Prostate gland (tissue), 2 donors: Measurements from ENCODE around the gene POLA1. TPM values are rescaled to one million over a fixed set of nuclear protein-coding genes. Genes with fewer than 3 reads are reported as not detected.

Experiments used
- DNase-seq: peaks from one replicate; pipeline ENCODE4 v3.0.0-alpha.2; 2019; ENCODE audit warnings: low spot score
- H3K27ac ChIP-seq, 2 donors: fragments of 200-600 bp; sonication (generic); 2 replicates each; pipeline ENCODE4 v1.5.1; 2017 to 2019
- H3K27me3 ChIP-seq: fragments of 200-600 bp; sonication (generic); replicated peaks from 2 replicates; pipeline ENCODE4 v1.5.1; 2019; ENCODE audit not compliant: insufficient read depth
- H3K36me3 ChIP-seq, 2 donors: fragments of 200-600 bp; sonication (generic); 1 replicate in 1 of 2; 2 replicates in 1 of 2; pipeline versions ENCODE4 v1.5.1 to v1.8.1; 2017 to 2019
- H3K4me1 ChIP-seq: fragments of 200-600 bp; sonication (generic); replicated peaks from 2 replicates; pipeline ENCODE4 v1.5.1; 2019
- H3K4me3 ChIP-seq, 2 donors: fragments of 200-600 bp; sonication (generic); 2 replicates each; pipeline ENCODE4 v1.5.1; 2017 to 2019
- H3K9me3 ChIP-seq: fragments of 200-600 bp; sonication (generic); 2 replicates; pipeline ENCODE4 v1.5.1; 2017
- CTCF ChIP-seq, 4 experiments: fragments of 200-600 bp in 2 of 4; fragments of 450-650 bp in 2 of 4; sonication (generic) in 2 of 4; IDR thresholded peaks; 1 replicate in 3 of 4; 2 replicates in 1 of 4; pipeline ENCODE4 v1.5.1; 2016 to 2019; ENCODE audit warnings: antibody characterized with exemption in 4 of 4, mild to moderate bottlenecking in 2 of 4, moderate library complexity in 2 of 4
- POLR2A ChIP-seq: fragments of 450-650 bp; IDR thresholded peaks from one replicate; pipeline ENCODE4 v1.6.1; 2016; ENCODE audit warnings: antibody characterized with exemption, mild to moderate bottlenecking
- POLR2AphosphoS5 ChIP-seq: sonication (generic); formaldehyde crosslinking; IDR thresholded peaks from one replicate; pipeline ENCODE4 v1.6.1; 2017; ENCODE audit warnings: antibody characterized with exemption
- WGBS: methylation state at CpG from one replicate; pipeline ENCODE4 v1.1.5; 2018; 5-methylcytosine and 5-hydroxymethylcytosine counted together
- intact Hi-C: fragments of 100-400 bp; cut with DNase I; formaldehyde crosslinking; loops from one replicate; pipeline ENCODE4 v1.14.2; 2022
- total RNA-seq, 2 donors: library from RNA; depleted of rRNA; stranded (reverse); fragments of >200 nt; gene quantifications; one replicate each; pipeline ENCODE4 v1.1.0, GENCODE V29; 2016

Gene POLA1
- total RNA-seq, 2 donors from 2014 or later: 11.9 to 12.2 TPM

- TF ChIP-seq POLR2AphosphoS5: no peak
- no peak for TF ChIP-seq POLR2A
- no peak for TF ChIP-seq CTCF (IDR thresholded peaks at IDR 0.05)
- H3K4me3 ChIP-seq: no peak overlapping the region
- no peaks in the 10 kb centered on the region for H3K27me3 ChIP-seq
- H3K27ac ChIP-seq: no peak overlapping the region
- H3K9me3 ChIP-seq: no peaks in the 10 kb centered on the region
- no peaks in the 10 kb centered on the region for H3K36me3 ChIP-seq
- no peak for DNase-seq
- WGBS: 48% methylated on average over 19 of the region's 19 CpGs
- intact Hi-C loops: no loop called here
- H3K4me1 ChIP-seq: no peaks in the 10 kb centered on the region
These were observed 320.7 kb downstream of the POLA1 start for GRCh38 chrX:25014366-25014838.

GRCh38 chrX:25015486-25016360 is 322.0 kb downstream of the POLA1 start, which contains the start of gene ARX:
ARX (minus strand) TSS chrX:25015965; CDS start chrX:25015737, 228 bp downstream.
- DNase-seq: no peak
- Histone ChIP-seq H3K4me3 (no peak within 1 kb of the TSS), H3K27me3 (no peaks in the 10 kb centered on the region), H3K36me3 (no peaks in the 10 kb centered on the region), H3K9me3 (no peaks in the 10 kb centered on the region), H3K27ac (no peak within 1 kb of the TSS), H3K4me1 (no peaks in the 10 kb centered on the region)
- intact Hi-C loops: no loop called here
- no peak for TF ChIP-seq POLR2AphosphoS5
- TF ChIP-seq CTCF (IDR thresholded peaks at IDR 0.05): no peak
- TF ChIP-seq POLR2A: no peak
- WGBS: 12% methylated on average over 34 of the region's 58 CpGs

DNA sequence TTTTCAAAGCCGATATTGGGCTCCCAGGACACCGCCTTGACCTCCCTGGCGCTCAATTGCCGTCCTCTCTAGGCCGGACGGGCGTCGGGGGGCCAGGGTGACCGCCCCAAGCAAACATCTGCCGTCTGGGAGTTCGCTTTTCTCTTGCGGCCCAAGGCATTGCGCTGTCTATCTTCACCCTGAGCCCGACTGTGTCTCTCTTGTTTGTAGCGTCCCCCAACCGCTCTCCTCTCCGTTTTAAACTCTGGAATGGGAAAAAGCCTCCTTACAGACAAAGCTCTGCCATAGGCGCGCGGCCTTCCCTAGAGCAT is 322.6 kb downstream of the POLA1 start:
- WGBS: 37% methylated on average over 20 of the region's 20 CpGs
- intact Hi-C loops: no loop called here
- H3K27me3 ChIP-seq: no peaks in the 10 kb centered on the region

DNA sequence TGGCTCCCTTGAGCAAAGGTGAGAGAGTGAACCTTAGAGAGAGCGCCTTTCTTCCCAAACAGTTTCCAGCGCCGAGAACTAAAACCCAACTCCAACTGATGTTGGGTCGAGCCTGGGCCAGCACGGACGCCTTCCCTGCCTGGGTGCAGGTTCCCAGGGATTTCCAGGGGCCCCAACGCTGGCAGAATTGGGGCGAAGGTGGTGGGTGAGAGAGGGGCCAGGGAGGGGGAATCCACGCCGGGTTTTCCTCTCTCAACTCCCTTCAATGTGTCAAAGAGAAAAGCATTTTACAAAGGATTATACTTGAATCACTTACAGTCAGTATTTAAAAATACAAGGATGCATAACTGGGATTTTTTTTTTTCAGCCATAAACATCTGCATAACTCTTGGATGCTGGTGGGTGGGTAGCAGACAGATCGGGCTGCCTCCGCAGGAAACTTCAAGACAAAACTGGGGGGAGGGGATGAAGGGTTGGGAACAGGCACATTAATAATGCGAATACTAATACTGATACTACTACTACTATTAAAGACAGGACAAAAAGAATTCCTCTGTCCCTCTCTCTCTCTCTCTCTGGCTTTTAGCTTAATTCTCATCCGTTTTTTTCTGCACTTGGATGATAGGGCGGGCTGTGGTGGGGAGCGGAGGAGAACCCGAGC is 323.4 kb downstream of the POLA1 start:
- Histone ChIP-seq H3K27me3 (no peaks in the 10 kb centered on the region), H3K27ac (no peak overlapping the region), H3K36me3 (no peaks in the 10 kb centered on the region), H3K9me3 (no peaks in the 10 kb centered on the region), H3K4me1 (no peaks in the 10 kb centered on the region), H3K4me3 (no peak overlapping the region)
- intact Hi-C loops: no loop called here
- WGBS: 27% methylated on average over 17 of the region's 17 CpGs
- TF ChIP-seq POLR2A: no peak
- no peak for TF ChIP-seq POLR2AphosphoS5
- no peak for TF ChIP-seq CTCF (IDR thresholded peaks at IDR 0.05)
- DNase-seq: no peak

More for the DNA sequence above, 322.6 kb downstream of the POLA1 start:
- no peaks in the 10 kb centered on the region for H3K4me1 ChIP-seq
- TF ChIP-seq POLR2AphosphoS5 (no peak), CTCF (IDR thresholded peaks at IDR 0.05) (no peak), POLR2A (no peak)
- no peaks in the 10 kb centered on the region for H3K36me3 ChIP-seq
- no peak overlapping the region for H3K27ac ChIP-seq
- H3K9me3 ChIP-seq: no peaks in the 10 kb centered on the region
- H3K4me3 ChIP-seq: no peak overlapping the region
- DNase-seq: no peak
